Measurements from ENCODE around the gene UNC13C.

Gene UNC13C

GRCh38 chr15:54026258-54026657 is 48.0 kb downstream of the UNC13C start:
- DNase-seq (ENCODE audit: low read depth) = no peak

DNA sequence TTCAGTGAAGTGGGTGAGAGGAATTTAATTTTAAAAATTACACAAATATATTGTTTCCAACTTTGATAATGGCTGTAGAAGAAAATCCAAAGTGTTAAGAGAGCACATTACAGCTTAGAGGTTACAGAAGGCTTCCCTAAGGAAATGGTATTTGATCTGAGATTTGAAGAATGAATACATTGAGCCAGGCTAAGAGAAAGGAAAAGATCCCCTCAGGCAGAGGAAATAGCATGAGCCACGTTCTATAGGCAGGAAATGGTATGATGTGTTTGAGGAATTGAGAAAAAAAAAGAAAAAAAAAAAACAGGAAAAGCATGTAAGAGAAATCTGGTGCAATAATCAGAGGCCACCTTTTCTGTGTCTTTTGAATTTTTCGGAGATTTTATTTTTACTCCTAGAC is 48.6 kb downstream of the UNC13C start:
- DNase-seq (ENCODE audit: low read depth) = no peak

GRCh38 chr15:54029081-54029480 is 50.8 kb downstream of the UNC13C start:
- no peak for DNase-seq (ENCODE audit: low read depth)

- no peak for DNase-seq (ENCODE audit: low read depth)
These were observed 53.8 kb downstream of the UNC13C start for GRCh38 chr15:54032066-54032465.

- no peak for DNase-seq (ENCODE audit: low read depth)
These were observed 55.2 kb downstream of the UNC13C start for GRCh38 chr15:54033356-54033860.

DNA sequence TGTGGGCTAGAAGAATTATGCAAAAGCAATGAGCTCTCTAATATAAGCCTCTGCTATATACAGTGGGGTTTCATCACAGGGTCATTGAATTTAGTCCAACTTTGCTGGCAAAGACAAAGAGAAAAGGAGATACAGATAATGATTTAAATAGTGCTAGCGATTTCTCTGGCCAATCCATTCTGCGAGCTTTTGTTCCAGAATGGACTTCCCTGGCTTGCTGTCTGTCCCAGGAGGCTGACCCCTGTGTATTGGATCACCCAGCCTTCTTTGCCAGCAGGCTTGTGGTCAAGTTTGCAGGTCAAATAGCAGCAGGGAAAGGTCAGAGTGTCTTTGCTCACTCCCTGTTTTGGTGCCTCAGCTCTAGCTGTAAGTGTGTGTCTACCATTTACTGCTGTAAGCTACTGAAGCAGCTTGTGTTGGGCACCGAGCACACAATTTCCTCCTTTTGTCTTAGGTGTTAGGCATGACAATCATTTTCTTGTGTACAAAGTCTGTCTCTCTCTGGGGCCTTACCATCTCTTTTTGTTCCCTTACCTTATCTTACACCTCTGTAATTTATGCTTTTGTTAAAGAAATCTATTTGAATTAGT is 55.7 kb downstream of the UNC13C start:
- no peak for DNase-seq (ENCODE audit: low read depth)

- no peak for DNase-seq (ENCODE audit: low read depth)
These were observed 57.4 kb downstream of the UNC13C start for GRCh38 chr15:54035616-54036015.

DNA sequence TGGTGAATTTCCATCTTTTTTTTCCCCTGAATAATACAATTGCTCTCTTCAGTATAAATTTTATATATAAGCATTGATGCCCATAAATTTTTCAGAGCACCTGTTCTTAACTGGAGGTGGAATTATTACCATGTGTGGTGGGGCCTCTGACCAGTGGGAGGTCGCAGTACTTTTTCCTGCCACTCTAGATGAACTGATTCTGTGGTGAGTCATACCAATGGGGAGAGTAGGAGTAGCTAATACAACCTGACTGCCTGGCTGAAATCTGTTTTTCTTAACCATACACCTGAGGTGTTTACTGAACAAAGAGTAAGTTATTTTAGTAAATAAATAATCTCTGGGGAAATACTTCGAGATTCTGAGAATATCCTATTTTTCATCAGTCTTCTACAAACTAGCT is 67.2 kb downstream of the UNC13C start:
- DNase-seq (ENCODE audit: low read depth) = no peak

DNA sequence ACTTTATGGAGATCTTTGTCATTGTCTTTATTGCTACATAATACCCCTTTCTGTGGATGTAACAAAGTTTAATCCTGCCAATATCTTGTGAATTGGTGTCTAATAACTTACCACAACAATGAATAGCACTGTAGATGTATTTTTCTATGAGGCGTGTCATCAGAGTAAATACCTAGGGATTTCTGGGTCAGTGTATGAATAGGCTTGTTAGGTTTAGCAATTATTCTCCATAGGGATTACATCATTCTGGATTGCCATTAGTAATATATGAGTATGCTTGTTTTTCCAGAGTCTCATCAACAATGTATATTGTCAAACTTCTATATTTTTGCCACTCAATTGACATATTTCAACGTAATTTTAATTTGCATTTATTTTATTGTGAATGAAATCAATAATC is 67.9 kb downstream of the UNC13C start:
- no peak for DNase-seq (ENCODE audit: low read depth)

DNA sequence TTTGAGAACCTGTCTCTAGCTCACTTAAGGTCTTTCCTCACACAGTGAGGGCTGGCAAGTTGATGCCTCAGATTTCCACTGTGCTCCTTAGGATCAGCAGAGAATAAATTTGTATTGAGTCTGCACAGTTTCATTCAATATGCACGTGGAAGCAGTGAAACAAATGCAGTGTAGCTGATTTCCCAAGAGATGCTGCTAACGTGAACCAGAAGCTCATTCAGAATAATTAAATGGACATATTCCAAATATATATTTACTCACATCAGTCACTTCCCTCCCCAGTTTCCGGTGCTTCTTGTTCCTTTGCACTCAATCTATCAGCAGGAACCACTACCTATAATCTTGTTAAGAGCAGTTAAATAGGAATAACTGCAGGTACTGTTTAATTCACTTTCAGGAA is 86.1 kb downstream of the UNC13C start:
- DNase-seq (ENCODE audit: low read depth) = no peak

GRCh38 chr15:54066403-54066802 is 88.2 kb downstream of the UNC13C start:
- DNase-seq (ENCODE audit: low read depth) = no peak

- no peak for DNase-seq (ENCODE audit: low read depth)
These were observed 104.7 kb downstream of the UNC13C start for GRCh38 chr15:54082836-54083492.

DNA sequence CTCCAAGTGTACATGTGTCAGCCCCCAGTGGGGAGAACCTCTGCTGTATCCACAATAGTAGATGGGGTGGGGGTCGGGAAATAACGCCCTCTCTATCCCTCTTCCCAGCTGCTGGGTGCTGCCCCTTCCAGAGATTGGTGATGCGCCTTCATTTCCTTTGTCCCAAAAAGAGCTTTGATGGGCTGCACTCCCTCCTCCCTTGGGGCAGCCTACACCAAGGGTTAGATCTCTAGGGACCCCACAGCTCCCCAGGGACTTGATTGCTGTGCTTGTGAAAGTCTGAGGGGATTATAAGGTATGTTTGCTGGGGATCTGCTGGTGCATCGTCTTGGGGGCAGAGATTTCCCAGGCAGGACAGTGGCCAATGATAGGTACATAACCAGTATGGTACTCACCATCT is 105.3 kb downstream of the UNC13C start:
- DNase-seq (ENCODE audit: low read depth) = no peak

GRCh38 chr15:54083991-54084390 is 105.8 kb downstream of the UNC13C start:
- DNase-seq (ENCODE audit: low read depth) = no peak

GRCh38 chr15:54088837-54089236 is 110.6 kb downstream of the UNC13C start:
- no peak for DNase-seq (ENCODE audit: low read depth)

GRCh38 chr15:54089776-54090175 is 111.5 kb downstream of the UNC13C start:
- no peak for DNase-seq (ENCODE audit: low read depth)

- no peak for DNase-seq (ENCODE audit: low read depth)
These were observed 113.4 kb downstream of the UNC13C start for GRCh38 chr15:54091651-54092050.

GRCh38 chr15:54094661-54095060 is 116.4 kb downstream of the UNC13C start:
- DNase-seq (ENCODE audit: low read depth) = no peak

GRCh38 chr15:54097019-54097418 is 118.8 kb downstream of the UNC13C start:
- DNase-seq (ENCODE audit: low read depth) = no peak

GRCh38 chr15:54099010-54099409 is 120.8 kb downstream of the UNC13C start:
- DNase-seq (ENCODE audit: low read depth) = no peak

GRCh38 chr15:54101664-54102270 is 123.5 kb downstream of the UNC13C start:
- DNase-seq (ENCODE audit: low read depth) = no peak

- DNase-seq (ENCODE audit: low read depth) = no peak
These were observed 124.5 kb downstream of the UNC13C start for GRCh38 chr15:54102704-54103103.

GRCh38 chr15:54109014-54109413 is 130.8 kb downstream of the UNC13C start:
- no peak for DNase-seq (ENCODE audit: low read depth)

- DNase-seq (ENCODE audit: low read depth) = no peak
These were observed 140.8 kb downstream of the UNC13C start for GRCh38 chr15:54119051-54119450.
